Adipocyte (in vitro differentiated cells): ENCODE measurements around the gene LINC01488.

ENCODE experiments used
- DNase-seq: peaks from one replicate; pipeline ENCODE4 v3.0.0-alpha.2; 2015; ENCODE audit warnings: low read depth
- H3K27me3 ChIP-seq: replicated peaks from 2 replicates; pipeline ENCODE4 v1.7.0; 2013; ENCODE audit warnings: mild to moderate bottlenecking, low read length, moderate library complexity; ENCODE audit not compliant: control insufficient read depth, insufficient read depth
- H3K36me3 ChIP-seq: 2 replicates; pipeline ENCODE4 v1.7.0; 2013; ENCODE audit warnings: low read length, mild to moderate bottlenecking, moderate library complexity; ENCODE audit not compliant: control insufficient read depth, insufficient read depth, severe bottlenecking
- H3K4me1 ChIP-seq: 2 replicates; pipeline ENCODE4 v1.7.0; 2013; ENCODE audit warnings: mild to moderate bottlenecking, low read length, moderate library complexity; ENCODE audit not compliant: control insufficient read depth, insufficient read depth
- H3K4me3 ChIP-seq: 2 replicates; pipeline ENCODE4 v1.7.0; 2013; ENCODE audit warnings: mild to moderate bottlenecking, low read length, moderate library complexity
- H3K9ac ChIP-seq: 2 replicates; pipeline ENCODE4 v1.7.0; 2013; ENCODE audit warnings: mild to moderate bottlenecking, low read length, moderate library complexity
- H3K9me3 ChIP-seq: 2 replicates; pipeline ENCODE4 v1.7.0; 2013; ENCODE audit warnings: mild to moderate bottlenecking, low read length, moderate library complexity; ENCODE audit not compliant: control insufficient read depth

The LINC01488 gene

DNA sequence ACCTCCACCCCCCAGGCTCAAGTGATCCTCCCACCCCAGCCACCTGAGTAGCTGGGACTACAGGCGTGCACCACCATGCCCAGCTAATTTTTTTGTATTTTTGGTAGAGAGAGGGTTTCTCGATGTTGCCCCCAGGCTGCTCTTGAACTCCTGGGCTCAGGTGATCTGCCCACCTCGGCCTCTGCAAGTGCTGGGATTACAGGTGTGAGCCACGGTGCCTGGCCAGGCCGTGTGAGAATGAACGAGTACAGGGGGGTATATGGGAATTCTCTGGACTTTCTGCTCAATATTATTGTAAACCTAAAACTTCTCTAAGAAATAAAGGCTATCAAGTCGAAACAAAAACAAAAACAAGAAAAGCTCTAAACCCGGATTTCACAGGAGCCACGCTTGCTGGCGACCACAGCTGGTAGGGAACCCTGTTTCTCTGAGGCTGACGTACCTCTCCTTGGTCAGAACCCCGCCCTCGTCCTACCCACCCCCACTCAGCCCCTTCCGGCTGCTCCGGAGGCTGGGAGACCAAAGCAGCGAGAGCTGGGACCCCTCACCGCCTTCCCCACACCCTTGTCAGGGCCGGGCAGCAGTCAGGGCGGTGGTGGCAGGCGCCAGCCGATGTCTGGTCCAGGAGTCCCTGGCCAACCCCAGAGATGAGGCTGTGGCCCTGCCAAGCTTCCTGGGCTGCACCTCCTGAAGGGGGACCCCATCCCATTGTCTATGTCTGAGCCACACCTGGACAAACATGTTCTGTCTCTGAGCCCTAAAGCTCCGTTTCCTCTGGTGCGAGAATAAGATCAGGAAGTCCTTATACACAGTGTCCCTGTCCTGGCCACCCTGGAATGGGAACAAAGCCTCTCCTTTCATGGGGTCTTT, 52.1 kb downstream of the LINC01488 start:
- no peak overlapping the region for H3K4me3 ChIP-seq
- H3K4me1 ChIP-seq = no peaks in the 10 kb centered on the region
- H3K27me3 ChIP-seq = peaks cover 7% of the 10 kb centered on the region
- no peaks in the 10 kb centered on the region for H3K36me3 ChIP-seq
- no peak overlapping the region for H3K9ac ChIP-seq
- DNase-seq = no peak
- H3K9me3 ChIP-seq = no peaks in the 10 kb centered on the region

GRCh38 chr11:69534166-69534530, 52.7 kb downstream of the LINC01488 start:
- H3K4me1 ChIP-seq = no peaks in the 10 kb centered on the region
- no peak overlapping the region for H3K9ac ChIP-seq
- no peak overlapping the region for H3K4me3 ChIP-seq
- H3K9me3 ChIP-seq = no peaks in the 10 kb centered on the region
- H3K27me3 ChIP-seq = peaks cover 7% of the 10 kb centered on the region
- no peak for DNase-seq
- H3K36me3 ChIP-seq = no peaks in the 10 kb centered on the region

GRCh38 chr11:69535908-69536307, 54.4 kb downstream of the LINC01488 start:
- DNase-seq = no peak
- Histone ChIP-seq H3K9me3 (no peaks in the 10 kb centered on the region), H3K4me1 (no peaks in the 10 kb centered on the region), H3K27me3 (peaks cover 4% of the 10 kb centered on the region), H3K36me3 (no peaks in the 10 kb centered on the region), H3K9ac (no peak overlapping the region), H3K4me3 (no peak overlapping the region)

- Histone ChIP-seq H3K27me3 (no peaks in the 10 kb centered on the region), H3K4me3 (no peak overlapping the region), H3K9ac (no peak overlapping the region), H3K9me3 (no peaks in the 10 kb centered on the region), H3K4me1 (peaks cover 3% of the 10 kb centered on the region), H3K36me3 (no peaks in the 10 kb centered on the region)
- DNase-seq = no peak
These were observed 54.9 kb downstream of the LINC01488 start for GRCh38 chr11:69536406-69536805.

GRCh38 chr11:69537126-69537525, 55.7 kb downstream of the LINC01488 start:
- H3K27me3 ChIP-seq = no peaks in the 10 kb centered on the region
- no peaks in the 10 kb centered on the region for H3K9me3 ChIP-seq
- DNase-seq = no peak
- H3K4me3 ChIP-seq = no peak overlapping the region
- H3K36me3 ChIP-seq = no peaks in the 10 kb centered on the region
- H3K4me1 ChIP-seq = peaks cover 9% of the 10 kb centered on the region
- H3K9ac ChIP-seq = no peak overlapping the region

- H3K9ac ChIP-seq = no peak overlapping the region
- H3K4me3 ChIP-seq = no peak overlapping the region
- peaks cover 9% of the 10 kb centered on the region for H3K4me1 ChIP-seq
- no peak for DNase-seq
- no peaks in the 10 kb centered on the region for H3K9me3 ChIP-seq
- no peaks in the 10 kb centered on the region for H3K27me3 ChIP-seq
- H3K36me3 ChIP-seq = no peaks in the 10 kb centered on the region
These were observed 56.6 kb downstream of the LINC01488 start for GRCh38 chr11:69537855-69538640.

DNA sequence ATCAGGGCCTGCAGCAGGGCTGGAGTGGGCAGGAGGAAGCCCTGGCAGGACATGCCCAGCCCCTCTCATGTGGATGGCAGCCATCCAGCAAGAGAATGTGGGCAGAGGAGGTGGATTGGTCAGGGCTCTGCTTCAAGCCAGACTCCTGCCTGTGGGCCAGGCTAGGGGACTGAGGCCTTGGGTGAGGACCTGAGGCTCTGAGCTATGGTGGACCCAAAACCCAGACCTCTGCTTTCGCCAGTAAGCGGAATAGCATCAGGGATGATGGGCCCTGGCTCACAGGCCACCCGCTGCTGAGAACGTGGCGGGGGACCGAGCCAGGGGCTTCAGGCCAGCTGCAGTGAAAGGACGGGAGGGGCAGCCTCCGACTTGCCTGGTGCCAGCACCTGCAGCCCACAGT, 57.4 kb downstream of the LINC01488 start:
- Histone ChIP-seq H3K9me3 (no peaks in the 10 kb centered on the region), H3K36me3 (no peaks in the 10 kb centered on the region), H3K9ac (no peak overlapping the region), H3K27me3 (no peaks in the 10 kb centered on the region), H3K4me3 (no peak overlapping the region), H3K4me1 (peaks cover 9% of the 10 kb centered on the region)
- DNase-seq = no peak

DNA sequence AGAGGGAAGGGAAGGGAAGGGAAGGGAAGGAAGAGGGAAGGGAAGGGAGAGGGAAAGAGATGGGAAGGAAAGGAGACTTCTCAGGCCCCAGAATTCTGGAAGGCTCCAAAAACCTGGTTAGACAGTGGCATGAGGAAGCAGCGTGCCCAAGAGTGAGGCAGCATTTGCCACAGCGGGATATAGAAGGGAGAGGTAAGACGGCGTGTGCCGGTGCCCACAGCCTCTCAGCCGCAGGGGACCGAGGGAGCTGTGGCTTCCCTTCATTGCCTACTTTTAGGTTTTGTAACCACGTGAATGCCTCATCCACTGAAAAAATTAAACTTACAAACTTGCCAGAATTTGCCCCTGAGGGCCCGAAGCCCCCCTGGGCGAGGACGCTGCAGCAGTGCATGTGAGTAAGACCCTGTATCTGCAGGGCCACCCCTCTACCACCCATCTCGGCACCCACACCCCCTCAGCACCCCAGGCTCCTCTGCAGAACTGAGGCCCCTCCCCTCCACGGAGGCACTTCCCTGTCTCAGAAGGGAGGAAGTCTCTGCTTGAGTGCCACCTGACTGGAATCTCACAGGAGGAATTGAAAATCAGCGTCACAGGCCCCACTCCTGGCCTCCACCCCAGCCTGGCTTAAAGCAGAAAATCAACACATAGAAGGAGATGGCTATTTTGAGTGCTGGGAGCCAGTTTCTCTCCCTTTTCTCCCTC, 58.1 kb downstream of the LINC01488 start:
- H3K36me3 ChIP-seq = no peaks in the 10 kb centered on the region
- H3K9me3 ChIP-seq = no peaks in the 10 kb centered on the region
- no peaks in the 10 kb centered on the region for H3K27me3 ChIP-seq
- no peak overlapping the region for H3K9ac ChIP-seq
- H3K4me1 ChIP-seq = peaks cover 9% of the 10 kb centered on the region
- DNase-seq = no peak
- H3K4me3 ChIP-seq = no peak overlapping the region

GRCh38 chr11:69540118-69541000, 58.9 kb downstream of the LINC01488 start:
- no peak for DNase-seq
- Histone ChIP-seq H3K4me3 (no peak overlapping the region), H3K9me3 (no peaks in the 10 kb centered on the region), H3K9ac (no peak overlapping the region), H3K4me1 (peaks cover 9% of the 10 kb centered on the region), H3K36me3 (no peaks in the 10 kb centered on the region), H3K27me3 (peaks cover 4% of the 10 kb centered on the region)

- Histone ChIP-seq H3K36me3 (no peaks in the 10 kb centered on the region), H3K4me3 (no peak overlapping the region)
- DNase-seq = no peak
These were observed 59.5 kb downstream of the LINC01488 start for GRCh38 chr11:69541001-69541285.

More at GRCh38 chr11:69541001-69541285, 59.5 kb downstream of the LINC01488 start:
- peaks cover 9% of the 10 kb centered on the region for H3K4me1 ChIP-seq
- no peaks in the 10 kb centered on the region for H3K9me3 ChIP-seq
- H3K9ac ChIP-seq = no peak overlapping the region
- peaks cover 7% of the 10 kb centered on the region for H3K27me3 ChIP-seq
